SU-DHL-6 (cell line): ENCODE data around the gene ARRDC3.
"Not testable (repeated sequence)": the region's sequence is repeated elsewhere in the genome, so short reads cannot be mapped to it uniquely, and the experiment has no call there.

Experiments used
- EZH2phosphoT487 ChIP-seq: fragments of 200-600 bp; sonication (generic), shearing (Covaris generic); conservative IDR thresholded peaks from 2 replicates; pipeline ENCODE4 v1.6.1; 2018; ENCODE audit warnings: mild to moderate bottlenecking, antibody characterized with exemption, low read length, moderate library complexity, mixed read lengths
- TF ChIP-seq, protein P1 (sequence below): fragments of 200-600 bp; sonication (generic); IDR thresholded peaks from one replicate; pipeline ENCODE4 v1.5.1; 2017; ENCODE audit warnings: antibody characterized with exemption, mild to moderate bottlenecking, low read length, moderate library complexity; ENCODE audit not compliant: insufficient read depth, poor library complexity, severe bottlenecking

DNA sequence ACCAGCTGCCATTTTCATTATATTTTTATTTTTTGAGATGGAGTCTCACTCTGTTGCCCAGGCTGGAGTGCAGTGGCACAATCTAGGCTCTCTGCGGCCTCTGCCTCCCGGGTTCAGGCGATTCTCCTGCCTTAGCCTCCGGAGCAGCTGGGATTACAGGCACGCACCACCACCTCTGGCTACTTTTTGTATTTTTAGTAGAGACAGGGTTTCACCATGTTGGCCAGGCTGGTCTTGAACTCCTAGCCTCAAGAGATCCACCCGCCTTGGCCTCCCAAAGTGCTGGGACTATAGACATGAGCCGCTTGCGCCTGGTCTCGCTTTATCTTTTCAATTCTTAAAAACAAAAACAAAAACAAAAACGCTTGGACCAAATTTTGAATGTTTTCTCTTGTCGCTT is 2.5 kb upstream of the ARRDC3 start:
- TF ChIP-seq, protein P1, sequence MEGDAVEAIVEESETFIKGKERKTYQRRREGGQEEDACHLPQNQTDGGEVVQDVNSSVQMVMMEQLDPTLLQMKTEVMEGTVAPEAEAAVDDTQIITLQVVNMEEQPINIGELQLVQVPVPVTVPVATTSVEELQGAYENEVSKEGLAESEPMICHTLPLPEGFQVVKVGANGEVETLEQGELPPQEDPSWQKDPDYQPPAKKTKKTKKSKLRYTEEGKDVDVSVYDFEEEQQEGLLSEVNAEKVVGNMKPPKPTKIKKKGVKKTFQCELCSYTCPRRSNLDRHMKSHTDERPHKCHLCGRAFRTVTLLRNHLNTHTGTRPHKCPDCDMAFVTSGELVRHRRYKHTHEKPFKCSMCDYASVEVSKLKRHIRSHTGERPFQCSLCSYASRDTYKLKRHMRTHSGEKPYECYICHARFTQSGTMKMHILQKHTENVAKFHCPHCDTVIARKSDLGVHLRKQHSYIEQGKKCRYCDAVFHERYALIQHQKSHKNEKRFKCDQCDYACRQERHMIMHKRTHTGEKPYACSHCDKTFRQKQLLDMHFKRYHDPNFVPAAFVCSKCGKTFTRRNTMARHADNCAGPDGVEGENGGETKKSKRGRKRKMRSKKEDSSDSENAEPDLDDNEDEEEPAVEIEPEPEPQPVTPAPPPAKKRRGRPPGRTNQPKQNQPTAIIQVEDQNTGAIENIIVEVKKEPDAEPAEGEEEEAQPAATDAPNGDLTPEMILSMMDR, result not testable (repeated sequence)
- TF ChIP-seq EZH2phosphoT487, result not testable (repeated sequence)
